GM19467 (cell line): ENCODE measurements around the gene PTPRG.

ENCODE experiments used
- ATAC-seq: cut with Tn5 transposase; IDR thresholded peaks from one replicate; pipeline ENCODE4 v1.9.1; 2021; ENCODE audit warnings: mild to moderate bottlenecking, moderate library complexity; ENCODE audit not compliant: unreplicated experiment

The PTPRG gene

DNA sequence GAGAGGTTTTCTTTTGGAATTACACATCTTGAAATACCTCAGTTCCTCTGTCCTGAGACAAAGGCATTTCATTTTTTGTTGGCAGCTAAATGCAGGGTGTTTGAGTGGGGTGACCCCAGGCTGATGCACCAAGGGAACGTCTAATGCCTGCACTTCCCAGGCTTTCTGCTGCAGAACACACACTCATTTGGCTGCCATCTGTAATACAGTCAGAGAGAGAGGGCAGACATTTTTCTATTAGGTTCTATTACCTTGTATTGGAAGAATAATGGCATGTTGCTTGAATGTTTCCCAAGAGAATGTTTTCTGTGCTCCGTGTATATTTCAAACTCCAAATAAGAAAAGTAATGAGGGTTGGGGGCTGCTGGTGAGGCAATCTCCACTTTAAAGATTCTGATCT lies 87.1 kb downstream of the PTPRG start:
- ATAC-seq, result no peak

DNA sequence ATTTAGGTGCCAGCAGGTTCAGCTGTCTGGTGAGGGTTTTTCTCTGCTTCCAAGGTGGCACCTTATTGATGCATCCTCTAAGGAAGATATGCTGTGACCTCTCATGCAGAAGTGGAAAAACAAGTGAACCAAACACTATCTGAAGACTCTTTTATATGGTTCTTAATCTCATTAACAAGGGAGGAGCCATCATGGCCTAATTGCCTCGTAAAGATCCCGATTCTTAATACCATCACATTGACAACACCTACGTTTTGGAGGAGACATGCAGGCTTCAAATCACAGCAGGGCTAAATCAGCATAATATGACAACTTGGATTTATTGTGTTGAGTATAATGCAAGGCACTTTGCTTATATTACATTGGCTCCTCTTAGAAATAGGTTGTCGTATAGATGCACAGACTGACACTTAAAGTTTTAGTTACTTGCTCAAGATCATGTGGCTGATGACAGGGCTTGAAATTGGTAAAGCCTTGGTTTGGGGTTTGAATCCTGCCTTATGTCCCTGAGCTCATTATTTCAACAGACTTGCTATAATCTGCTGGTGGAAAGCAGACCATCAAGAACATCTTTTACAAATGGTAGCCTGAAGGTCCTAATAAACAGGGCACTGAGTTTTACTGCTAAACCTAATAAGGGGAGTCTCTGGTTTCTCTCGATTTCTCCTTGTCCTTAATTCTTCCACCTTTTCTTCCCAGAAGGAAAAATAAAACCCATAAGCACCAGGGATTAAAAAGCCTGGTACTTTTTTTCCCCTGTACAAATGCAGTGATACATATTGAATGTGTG lies 88.2 kb downstream of the PTPRG start:
- ATAC-seq, result no peak

DNA sequence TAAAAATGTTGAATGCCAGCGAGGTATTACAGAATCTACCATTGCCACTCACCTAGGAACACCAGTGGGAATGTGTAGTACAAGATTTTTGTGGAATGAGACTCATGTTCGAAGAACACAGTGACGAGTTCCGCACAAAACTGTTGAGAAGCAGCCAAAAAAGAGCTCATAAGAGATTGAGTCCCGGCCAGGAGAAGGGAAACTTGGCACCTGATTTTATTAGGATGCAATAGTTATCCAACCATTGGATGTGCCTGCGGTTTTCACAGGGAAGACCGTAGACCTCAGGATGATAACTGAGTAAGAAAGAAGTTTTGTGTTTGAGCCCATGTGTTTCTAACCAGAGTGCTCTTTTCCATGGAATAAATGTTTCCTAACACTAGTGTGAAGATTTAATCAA lies 88.9 kb downstream of the PTPRG start:
- ATAC-seq, result no peak

DNA sequence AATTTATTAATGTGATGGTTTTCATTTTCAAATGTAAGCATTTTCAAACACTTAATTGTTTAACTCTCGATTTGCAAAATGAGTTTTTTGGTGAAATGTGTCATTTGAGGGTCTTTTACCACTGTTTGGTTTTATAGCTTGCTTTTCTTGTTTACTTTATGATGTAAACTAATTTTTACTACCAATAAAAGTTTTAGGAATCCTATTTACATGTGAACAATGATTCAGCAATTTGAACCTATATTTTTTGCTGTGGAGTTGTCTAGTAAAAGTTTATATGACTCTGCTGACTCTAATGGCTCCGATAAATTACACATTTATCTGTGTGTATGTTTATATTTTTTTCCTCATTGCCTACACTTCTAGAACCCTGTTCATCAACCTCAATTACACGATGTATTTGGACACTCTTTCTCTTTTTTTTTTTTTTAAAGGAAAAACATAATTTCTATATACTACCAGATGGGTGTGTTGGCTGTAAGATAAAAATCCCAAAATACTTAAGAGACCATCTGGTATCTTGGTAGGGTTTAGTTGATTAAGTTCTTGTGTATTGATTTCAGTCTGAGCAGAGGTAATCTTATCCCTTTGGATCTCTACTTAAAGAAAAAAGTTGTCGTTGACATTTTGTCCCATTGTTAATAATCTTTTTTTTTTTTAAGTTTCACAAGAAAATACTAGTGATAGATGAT lies 89.5 kb downstream of the PTPRG start:
- ATAC-seq, result no peak

DNA sequence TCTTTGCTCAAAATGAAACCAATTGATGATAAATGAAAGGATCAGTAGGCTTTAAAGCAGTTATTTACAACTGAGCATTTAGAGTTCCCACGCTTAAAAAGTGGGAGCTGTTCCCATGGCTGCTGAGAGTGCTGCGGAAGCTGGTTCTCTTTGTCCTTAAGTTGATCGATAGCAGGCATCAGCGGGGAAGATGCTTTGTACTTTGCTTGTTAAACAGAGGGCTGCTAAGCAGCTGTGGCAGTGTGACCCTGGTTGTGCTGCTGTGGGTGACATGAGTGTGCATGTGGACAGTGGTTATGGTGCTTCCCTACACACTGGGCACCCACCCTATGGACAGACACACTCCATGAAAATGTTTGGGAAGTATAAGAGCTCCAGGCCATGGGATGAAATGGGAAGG lies 96.3 kb downstream of the PTPRG start:
- no peak for ATAC-seq

DNA sequence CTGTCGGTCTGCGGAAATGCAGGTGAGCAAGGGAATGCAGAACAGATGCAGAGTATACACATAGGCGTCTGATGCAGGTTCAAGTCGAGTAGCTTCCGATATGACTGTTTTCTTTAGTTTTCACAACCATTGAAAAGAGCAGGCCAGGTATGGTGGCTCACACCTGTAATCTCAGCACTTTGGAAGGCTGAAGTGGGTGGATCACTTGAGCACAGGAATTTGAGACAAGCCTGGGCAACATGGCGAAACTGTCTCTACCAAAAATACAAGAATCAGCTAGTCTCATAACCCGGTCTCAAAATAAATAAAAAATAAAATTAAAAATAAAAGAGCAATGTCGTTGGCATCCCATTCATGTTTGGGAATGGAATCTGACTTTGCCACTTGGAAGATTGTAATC lies 101.5 kb downstream of the PTPRG start:
- no peak for ATAC-seq

DNA sequence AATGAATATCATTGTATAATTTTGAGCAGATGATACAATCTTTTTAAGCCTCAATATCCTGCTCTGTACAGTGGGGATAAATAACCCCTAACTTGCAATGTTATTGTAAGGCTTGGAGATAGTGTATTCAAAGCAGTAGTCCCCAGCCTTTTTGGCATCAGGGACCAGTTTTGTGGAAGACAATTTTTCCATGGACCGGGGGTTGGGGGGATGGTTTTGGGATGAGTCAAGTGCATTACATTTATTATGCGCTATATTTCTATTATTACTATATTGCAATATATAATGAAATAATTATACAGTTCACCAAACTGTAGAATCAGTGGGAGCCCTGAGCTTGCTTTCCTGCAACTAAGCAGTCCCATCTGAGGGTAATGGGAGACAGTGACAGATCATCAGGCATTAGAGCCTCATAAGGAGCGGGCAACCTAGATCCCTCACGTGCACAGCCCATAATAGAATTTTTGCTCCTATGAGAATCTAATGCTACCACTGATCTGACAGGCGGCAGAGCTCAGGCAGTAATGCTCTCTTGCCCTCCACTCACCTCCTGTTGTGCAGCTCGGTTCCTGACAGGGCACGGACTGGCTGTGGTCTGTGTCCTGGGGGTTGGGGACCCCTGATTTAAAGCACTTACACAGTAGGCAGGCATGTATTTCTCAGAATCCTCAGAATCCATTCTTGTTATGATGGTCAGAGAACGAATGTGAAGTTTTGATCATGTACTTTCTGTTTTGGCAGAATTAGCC lies 102.2 kb downstream of the PTPRG start:
- no peak for ATAC-seq

DNA sequence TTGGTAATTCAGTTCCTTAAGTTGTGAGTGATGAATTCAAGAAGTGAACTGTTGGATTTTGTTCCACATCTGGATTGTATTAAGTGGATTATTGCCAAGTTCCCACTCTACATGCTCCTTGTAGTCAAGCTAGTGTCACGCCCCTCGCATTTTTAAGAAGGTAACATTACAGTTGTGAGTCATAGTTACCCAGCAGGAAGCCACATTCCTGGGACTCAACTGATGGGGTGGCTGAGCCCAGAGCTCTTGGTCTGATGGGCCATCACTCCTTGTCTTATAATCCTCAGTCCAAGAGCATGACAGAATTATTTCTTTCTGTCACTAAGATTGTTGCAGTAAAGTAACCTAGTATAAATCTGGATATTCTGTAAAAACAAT lies 102.7 kb downstream of the PTPRG start:
- ATAC-seq, result no peak

DNA sequence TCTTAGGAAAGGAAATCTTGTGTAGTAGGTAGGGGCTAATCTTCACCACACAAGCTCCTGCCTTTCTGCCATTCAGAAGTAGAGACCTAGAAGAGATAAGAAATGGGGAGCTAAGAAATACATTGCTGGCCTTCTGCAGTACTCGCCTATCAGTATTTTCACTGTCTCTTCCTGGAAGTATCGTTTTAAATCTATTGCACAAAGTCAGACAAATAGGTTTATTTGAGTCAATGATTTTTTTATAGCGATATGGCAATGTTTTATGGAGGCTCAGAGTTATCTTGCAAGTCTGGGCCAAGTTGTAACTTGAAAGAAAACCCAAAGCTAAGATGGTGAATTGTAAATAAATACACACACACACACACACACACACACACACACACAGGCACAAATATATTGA lies 103.8 kb downstream of the PTPRG start:
- ATAC-seq, result no peak

DNA sequence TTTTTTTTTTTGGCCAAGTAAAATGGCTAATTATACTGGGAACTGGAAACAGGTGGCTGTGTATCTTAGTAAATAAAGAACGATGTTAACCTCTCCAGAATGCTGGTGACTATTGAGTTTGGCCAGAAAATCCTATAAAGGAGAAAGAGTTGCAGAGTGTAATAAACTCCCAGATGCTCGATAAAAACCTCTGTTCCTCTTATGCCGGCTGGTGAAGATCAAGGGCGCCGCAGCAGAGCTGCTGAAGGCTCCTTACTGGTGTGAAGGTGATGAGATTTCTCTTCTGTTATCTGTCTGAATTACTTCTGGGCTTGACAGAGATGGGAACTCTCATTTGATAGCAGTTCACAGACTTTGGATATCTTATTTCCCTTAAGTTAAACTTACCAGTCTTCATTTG lies 104.6 kb downstream of the PTPRG start:
- no peak for ATAC-seq

DNA sequence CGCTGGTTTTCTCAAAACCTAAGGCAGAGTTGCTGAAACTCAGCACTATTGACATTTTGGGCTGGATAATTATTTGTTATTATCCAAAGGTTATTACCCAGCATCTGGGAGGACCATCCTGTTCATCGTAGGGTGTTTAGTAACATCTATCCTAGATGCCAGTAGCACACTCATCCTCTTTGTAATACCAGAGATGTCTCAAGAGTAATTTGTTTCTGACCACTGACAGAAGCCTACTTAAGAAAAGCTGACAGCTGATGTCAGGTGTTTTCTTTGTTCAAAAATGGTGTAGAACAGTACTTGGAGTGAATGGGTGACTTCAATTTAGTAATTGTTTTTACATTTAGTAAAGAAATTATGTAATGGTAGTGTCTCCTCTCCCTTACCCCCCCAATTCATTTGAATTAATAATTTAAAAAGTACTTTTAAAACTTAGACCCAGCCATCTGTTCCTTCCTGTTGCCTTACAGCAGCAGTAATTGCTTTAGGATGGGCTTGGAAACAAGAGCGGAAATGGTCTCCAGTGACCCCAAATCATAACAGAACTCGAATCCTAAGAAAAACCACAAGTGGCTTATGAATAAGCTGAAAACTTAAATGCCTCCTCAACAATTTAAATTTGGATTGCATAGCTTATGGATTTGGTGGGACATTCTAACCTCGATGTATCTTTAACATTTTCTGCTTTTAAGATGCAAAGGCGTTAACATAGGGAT lies 105.4 kb downstream of the PTPRG start:
- ATAC-seq, result no peak

DNA sequence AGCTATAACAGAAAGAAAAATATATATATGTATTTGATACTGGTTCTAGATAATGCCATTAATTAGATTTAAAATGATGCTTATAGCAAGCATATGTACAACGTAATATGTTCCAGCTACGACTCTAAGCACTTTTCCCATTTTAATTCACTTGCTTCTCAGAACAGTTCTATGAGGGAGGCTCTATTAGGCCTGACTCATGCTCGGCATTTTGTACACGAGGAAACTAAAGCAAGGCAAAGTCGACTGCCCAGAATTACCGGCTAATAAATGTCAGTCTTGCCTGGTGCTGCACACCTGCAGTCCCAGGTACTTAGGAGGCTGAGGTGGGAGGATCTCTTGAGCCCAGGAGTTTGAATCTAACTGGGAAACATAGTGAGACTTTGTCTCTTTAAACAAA lies 106.0 kb downstream of the PTPRG start:
- no peak for ATAC-seq

DNA sequence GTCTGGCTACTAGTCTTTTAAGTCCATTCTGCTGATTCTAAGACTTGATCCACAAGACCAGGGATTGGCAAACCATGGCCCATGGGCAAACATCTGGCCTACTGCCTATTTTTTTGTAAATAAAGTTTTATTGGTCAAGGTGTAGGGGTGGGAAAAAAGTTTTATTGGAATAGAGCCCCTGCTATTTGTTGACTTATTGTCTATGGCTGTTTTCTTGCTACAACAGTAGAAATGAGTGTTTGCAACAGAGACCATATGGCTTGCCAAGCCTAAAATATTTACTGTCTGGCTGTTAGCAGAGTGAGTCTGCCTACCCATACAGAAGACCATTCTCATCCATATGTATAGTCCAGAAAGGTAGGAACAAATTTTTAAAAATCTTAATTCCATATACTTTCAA lies 106.4 kb downstream of the PTPRG start:
- no peak for ATAC-seq

DNA sequence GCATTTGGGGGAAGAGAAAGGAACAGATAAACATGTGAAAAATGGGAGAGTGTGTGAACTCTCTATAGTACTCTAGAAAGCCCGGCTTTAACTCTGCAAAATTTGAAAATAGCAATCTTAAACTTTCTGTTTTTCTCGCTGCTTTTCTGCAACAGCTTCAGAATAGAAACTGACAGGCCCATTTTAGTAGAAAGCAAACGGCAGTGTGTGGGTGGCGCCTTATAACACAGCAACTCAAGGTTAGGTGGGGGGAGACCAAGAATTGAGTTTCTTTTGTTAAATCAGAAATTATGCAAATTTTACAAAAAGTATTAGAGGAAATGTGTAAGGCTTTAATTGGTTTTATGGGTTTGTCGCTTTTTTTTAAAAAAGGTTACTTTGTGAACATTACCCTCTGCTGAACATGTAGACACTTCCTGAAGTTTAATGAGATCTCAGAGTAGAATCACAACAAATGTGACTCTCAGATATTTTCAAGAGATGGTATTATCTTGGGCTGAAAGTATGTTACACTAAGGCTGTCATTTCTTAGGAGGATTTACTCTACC lies 107.0 kb downstream of the PTPRG start:
- ATAC-seq, result no peak

DNA sequence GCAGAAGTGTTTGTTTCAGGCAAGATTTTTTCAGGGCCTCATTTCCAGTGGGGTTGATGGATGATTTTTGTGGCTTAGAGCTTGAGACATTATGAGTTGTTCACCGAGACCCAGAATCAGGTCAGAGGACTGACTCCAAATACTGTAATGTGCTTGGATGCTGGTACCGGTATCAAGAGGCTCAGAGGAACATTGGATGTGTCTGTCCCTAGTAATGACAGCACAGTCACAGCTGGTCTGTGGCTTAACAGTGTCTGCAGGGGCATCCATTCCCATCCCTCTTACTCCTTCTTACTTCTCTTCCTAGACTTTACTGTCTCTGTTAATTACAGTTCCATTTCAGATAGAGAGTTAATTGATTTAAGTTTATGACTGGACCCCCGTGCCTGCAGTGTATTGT lies 107.8 kb downstream of the PTPRG start:
- no peak for ATAC-seq

DNA sequence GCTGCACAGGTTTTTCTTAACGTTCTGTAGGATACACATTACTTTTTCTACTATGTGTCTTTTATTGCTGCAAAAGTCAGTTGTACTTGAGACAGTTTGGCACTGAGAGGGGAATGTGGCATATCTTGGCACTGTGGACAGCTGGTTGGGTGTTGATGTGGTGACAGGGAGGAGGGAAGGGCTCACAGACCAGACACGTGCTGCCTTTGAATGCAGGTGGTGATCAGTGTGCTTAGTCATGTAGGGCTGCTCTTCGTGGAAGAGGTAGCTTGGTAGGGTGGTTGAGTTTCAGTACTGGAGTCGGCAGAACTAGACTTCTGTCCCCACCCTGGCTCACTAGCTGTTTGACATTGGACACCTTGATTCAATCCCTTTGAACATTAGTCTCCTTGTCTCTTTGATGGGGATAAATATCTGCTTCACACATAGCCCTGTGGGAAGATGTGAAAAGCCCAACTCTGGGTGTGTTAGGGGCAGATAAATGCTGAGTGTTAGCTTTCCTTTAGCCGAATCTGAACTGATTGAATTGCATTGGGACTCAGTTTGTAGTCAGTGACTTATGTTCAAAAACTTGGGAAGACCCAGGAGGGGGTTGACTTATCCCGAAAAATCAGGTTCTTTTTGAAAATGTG lies 108.4 kb downstream of the PTPRG start:
- ATAC-seq, result no peak

DNA sequence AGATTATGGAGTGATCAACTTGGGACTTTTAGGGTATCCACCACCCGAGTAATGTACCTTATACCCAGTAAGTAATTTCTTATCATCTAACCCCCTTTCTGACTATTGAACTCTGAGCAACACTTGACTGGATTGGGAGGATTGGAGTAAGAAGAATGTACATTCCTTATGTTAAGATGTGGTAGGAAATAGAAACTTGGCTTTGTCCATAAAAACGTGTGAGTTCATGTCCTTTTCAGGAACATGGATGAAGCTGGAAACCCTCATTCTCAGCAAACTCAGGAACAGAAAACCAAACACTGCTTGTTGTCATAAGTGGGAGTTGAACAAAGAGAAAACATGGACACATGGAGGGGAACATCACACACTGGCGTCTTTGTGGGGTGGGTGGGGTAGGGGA lies 112.3 kb downstream of the PTPRG start:
- ATAC-seq, result no peak

DNA sequence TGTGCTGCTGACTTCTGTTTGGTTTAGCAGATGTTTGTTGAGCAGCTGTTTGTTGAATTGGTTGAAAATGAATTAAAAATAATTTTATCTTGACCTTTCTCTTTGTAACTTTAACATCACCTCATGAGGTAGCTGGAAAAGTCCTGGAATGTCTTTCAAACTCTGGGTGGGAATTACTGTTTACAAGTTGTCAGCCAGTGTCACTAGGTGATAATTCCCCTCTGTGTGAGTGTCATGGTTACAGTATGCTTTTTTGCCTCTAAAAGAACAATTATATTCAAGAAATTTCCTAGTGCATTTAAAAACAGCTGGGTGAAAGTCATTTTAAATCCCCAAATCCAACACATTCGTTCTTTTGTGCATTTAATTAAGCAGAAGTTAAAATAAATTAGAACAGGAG lies 113.2 kb downstream of the PTPRG start:
- ATAC-seq, result no peak

DNA sequence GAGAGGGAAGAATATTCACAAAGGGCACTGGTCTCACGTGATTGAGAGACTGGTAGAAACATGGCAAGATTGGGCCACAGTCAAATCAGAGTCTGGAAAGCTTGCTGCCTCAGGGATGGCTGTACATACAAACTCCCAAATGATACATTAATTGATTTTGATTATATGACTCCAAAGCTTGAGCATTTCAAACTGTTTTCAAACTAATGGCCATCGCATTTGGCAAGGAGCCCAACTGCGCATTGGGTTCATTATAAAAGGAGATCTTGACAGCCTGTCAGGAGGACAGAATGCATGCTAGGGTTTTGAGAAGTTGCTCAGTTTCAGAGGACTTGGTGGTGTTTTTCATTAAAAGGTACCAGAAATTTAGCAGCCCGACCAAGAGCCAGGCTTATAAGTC lies 117.7 kb downstream of the PTPRG start:
- no peak for ATAC-seq

DNA sequence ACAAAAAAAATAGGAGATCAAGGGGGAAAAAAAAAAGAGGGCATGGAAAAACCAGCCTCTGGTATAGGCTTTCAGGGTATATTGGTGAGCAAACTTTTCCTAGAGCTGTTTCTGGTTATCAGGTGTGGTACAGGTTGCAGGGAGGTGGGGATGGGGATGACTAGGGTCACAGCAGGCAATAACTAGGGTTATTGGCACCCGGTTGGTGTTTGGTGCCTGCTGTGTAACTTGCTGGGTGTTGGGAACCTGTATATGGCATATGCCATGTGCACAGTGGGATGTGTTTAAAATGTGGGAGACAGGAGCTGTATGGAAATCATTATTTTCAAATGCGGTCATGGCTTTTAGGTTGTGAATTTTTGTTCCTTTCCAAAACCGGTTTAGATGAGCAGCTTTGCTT lies 119.2 kb downstream of the PTPRG start:
- ATAC-seq, result no peak

DNA sequence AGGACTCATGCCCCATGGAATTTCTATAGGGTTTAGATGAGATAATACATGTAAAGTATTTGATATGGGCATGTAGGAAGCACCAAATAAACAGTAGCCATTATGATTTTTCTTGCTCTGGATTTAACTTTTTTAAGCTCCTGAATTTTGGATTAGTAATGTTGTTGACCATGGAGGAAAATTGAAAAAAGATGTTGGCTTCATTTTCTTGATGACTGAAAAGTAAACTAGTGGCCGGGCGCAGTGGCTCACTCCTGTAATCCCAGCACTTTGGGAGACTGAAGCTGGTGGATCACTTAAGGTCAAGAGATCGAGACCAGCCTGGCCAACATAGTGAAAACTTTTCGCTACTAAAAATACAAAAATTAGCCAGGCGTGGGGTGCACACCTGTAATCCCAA lies 120.3 kb downstream of the PTPRG start:
- ATAC-seq, result no peak
